Suppressor macrophage treated with lipopolysaccharide for 4 hours (primary cell): ENCODE results near the gene GPR15.

Experiments used
- DNase-seq: peaks from one replicate; pipeline ENCODE4 v3.0.0-alpha.2; 2020

The GPR15 gene

GRCh38 chr3:98531622-98532274 is at the start of gene GPR15:
GPR15 (plus strand) TSS chr3:98531978; CDS start chr3:98532034, 56 bp downstream.
- no peak for DNase-seq

GRCh38 chr3:98482717-98483482 is 48.9 kb upstream of the GPR15 start:
- DNase-seq, result no peak

GRCh38 chr3:98483626-98484025 is 48.2 kb upstream of the GPR15 start:
- DNase-seq, result no peak

- DNase-seq, result no peak
Observed at GRCh38 chr3:98497381-98497780, 34.4 kb upstream of the GPR15 start, which contains the start of gene OR5K2. OR5K2 (plus strand) TSS chr3:98497681; CDS start chr3:98497681, 0 bp downstream.

GRCh38 chr3:98500019-98500418 is 31.8 kb upstream of the GPR15 start:
- DNase-seq, result no peak

- no peak for DNase-seq
Observed at GRCh38 chr3:98501270-98501669, 30.5 kb upstream of the GPR15 start.

- no peak for DNase-seq
Observed at GRCh38 chr3:98501863-98502576, 29.8 kb upstream of the GPR15 start.

- no peak for DNase-seq
Observed at GRCh38 chr3:98504539-98504938, 27.2 kb upstream of the GPR15 start.

- no peak for DNase-seq
Observed at GRCh38 chr3:98508582-98508981, 23.2 kb upstream of the GPR15 start.

GRCh38 chr3:98512576-98512975 is 19.2 kb upstream of the GPR15 start:
- no peak for DNase-seq

GRCh38 chr3:98513091-98513511 is 18.7 kb upstream of the GPR15 start:
- DNase-seq, result peak; percentile 9

GRCh38 chr3:98513736-98514135 is 18.0 kb upstream of the GPR15 start:
- no peak for DNase-seq

- no peak for DNase-seq
Observed at GRCh38 chr3:98514948-98515347, 16.8 kb upstream of the GPR15 start.

GRCh38 chr3:98518816-98519215 is 13.0 kb upstream of the GPR15 start:
- no peak for DNase-seq

GRCh38 chr3:98519351-98519750 is 12.4 kb upstream of the GPR15 start:
- no peak for DNase-seq

- DNase-seq, result peak; percentile 36
Observed at GRCh38 chr3:98521897-98522543, 9.8 kb upstream of the GPR15 start.

- DNase-seq, result peak; percentile 98
Observed at GRCh38 chr3:98522544-98523281, 9.1 kb upstream of the GPR15 start, which contains the start of gene CLDND1. CLDND1 (minus strand) TSS chr3:98522902; CDS start chr3:98521424, 1,478 bp downstream.

GRCh38 chr3:98525494-98525893 is 6.3 kb upstream of the GPR15 start:
- DNase-seq, result no peak

- DNase-seq, result no peak
Observed at GRCh38 chr3:98528474-98529346, 3.1 kb upstream of the GPR15 start.

- no peak for DNase-seq
Observed at GRCh38 chr3:98529856-98530459, 1.8 kb upstream of the GPR15 start.

GRCh38 chr3:98530676-98531075 is 1.1 kb upstream of the GPR15 start:
- no peak for DNase-seq
